SH-SY5Y (cell line): ENCODE results near the gene C19orf53.

Source experiments
- GATA2 ChIP-seq: IDR thresholded peaks from 2 replicates; pipeline ENCODE4 v1.6.1; 2011; ENCODE audit warnings: mild to moderate bottlenecking, low read depth, low read length
- GATA3 ChIP-seq: IDR thresholded peaks from 2 replicates; pipeline ENCODE4 v1.6.1; 2011; ENCODE audit warnings: low read depth, mild to moderate bottlenecking, low read length, moderate library complexity

DNA sequence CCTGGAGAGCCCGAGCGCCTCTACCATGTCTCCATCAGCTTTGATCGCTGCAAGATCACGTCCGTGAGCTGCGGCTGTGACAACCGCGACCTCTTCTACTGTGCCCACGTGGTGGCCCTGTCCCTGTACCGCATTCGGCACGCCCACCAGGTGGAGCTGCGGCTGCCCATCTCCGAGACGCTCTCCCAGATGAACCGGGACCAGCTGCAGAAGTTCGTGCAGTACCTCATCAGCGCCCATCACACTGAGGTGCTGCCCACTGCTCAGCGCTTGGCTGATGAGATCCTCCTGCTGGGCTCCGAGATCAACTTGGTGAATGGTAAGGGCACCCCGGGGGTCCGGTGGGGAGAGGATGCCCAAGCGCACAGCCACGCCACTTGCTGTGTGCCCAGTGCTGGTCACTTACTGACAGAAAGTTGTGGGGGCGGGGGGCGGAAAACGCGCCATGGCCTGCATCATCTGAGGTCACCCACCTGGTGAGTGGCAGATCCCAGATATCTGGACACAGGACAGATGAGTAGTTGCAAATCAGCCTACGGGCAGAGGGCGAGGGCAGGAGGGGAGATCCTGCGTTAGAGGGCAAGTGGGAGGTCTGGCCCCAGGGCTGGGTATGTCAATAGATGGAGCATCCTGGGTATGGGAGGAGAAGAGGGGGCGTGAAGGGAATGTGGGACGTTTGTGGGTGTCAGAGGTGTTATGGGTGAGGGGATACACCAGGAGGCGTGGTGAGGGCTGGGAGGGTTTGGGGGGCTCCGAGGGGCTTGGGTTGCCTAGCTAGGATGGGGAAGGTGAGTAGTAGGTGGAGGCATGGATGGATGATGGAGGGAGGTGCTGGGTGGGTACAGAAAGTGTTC, 30.8 kb downstream of the C19orf53 start:
- TF ChIP-seq GATA2: no peak
- TF ChIP-seq GATA3: no peak
